H4 (cell line): Measurements from ENCODE around the gene PHACTR1. TPM values are rescaled to one million over a fixed set of nuclear protein-coding genes. Genes with fewer than 3 reads are reported as not detected.
A peak's percentile ranks its signal among the peaks of the same experiment; 100 is the strongest.

Source experiments
- DNase-seq: peaks from one replicate; pipeline ENCODE4 v3.0.0-alpha.2; 2015; ENCODE audit warnings: low spot score
- total RNA-seq: library from RNA; depleted of rRNA; stranded (reverse); fragments of >200 nt; shearing (Covaris generic); gene quantifications from 2 replicates; pipeline ENCODE4 v1.2.3, GENCODE V29; 2014

Gene PHACTR1
- total RNA-seq, 1 experiment from 2014 or later, result 3.3 TPM

DNA sequence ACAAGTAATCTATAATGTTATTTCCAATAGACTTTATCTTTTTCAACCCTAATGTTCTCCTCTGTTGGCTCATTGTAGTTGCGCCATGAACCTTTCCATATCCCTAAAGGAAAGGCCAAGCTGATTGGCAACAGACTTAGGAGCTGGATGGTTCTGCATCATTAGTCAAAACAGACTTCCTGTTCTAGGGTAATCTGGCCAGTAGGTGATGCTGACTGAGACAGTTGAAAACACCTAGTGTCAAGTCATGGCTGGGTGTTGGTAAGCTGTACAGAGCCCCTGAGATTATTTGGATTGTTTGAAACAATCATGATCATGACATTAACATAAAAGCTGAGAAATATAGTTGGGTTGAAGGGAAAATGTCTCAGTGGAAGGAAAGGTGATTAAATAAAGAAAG is 231.4 kb downstream of the PHACTR1 start:
- DNase-seq, result no peak

DNA sequence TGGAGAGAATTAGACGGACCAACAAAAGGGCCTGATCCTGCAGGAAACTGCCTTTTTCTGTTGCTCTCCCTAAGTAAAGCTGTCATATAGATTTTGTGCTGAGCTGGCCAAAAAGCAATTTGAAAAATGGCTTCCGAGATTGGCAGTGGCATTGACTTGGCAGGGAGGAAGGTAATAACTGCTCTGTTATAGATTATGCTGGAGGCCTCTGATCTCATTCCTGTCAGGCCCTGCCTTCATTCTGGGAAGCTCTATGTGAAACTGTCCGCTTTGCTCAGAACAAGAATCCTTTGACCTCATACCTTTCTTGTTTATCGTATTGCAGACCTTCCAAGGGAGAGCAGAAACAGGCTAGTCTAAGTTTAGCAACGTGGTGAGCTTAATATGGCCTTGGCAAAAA is 234.4 kb downstream of the PHACTR1 start:
- no peak for DNase-seq

DNA sequence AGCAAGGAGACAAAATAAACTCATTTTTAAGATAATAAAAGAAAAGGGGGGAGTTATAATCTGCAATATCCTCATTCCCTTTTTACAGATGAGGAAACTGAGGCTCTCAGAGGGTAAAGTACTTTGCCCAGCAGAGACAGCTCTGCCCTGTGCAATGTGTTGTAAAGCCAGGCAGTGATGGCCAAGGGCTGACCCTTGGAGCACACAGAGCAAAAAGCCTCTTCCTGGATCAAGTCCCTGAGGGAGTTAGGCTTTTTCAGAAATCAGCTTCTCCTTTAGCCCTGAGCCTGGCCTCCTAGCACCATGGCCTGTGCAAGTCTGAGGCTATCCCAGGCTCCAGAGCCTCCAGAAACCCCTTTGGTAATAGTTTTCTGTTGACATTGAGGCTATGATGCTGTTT is 234.8 kb downstream of the PHACTR1 start:
- no peak for DNase-seq

DNA sequence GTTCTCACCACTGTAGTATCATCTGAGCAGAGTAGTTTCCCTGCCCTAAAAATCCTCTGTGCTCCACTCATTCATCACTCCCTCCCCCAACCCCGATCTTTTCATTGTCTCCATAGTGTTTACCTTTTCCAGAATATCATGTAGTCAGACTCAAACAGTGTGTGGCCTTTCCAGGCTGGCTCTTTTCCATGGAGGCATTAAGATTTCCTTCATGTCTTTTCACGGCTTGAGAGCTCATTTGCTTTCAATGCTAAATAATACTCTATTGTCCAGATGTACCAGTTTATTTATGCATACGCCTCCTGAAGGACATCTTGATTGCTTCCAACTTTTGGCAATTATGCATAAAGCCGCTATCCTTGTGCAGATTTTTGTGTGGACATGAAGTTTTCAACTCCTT is 235.8 kb downstream of the PHACTR1 start:
- DNase-seq, result no peak

DNA sequence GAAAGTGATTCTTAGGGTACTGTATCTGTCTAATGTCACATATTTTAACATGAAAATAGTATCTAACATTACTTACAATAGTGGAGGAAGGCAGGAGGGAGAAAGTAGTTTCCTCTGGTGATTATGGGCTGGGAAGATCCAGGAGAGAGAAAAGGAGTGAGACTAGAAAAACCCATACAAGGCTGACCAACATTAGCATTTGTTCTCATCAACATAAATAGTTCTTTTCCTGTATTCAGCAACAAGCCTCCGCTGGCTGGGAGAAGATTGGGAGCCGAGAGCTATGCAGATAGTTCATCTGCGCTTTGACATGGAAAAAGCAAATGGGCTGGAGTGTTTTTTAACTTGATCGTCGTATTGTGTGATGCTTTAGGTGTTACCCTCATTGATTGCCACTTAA is 239.4 kb downstream of the PHACTR1 start:
- no peak for DNase-seq

DNA sequence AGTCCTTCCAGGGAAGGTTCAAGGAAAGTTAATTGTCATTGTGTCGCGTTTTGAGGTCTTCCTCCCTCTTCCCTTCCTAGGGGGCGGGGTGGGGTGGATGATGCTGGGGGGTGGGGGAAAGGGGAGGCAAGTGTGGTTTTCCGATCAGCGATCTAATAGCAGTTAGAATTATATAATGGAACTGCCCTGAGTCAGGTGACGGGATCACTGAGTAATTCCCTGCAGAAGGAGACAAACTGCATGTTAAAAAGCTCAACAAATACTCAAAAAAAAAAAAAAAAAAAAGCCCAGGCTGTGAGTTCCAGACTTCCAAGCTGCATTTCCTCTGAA is 240.4 kb downstream of the PHACTR1 start:
- no peak for DNase-seq

DNA sequence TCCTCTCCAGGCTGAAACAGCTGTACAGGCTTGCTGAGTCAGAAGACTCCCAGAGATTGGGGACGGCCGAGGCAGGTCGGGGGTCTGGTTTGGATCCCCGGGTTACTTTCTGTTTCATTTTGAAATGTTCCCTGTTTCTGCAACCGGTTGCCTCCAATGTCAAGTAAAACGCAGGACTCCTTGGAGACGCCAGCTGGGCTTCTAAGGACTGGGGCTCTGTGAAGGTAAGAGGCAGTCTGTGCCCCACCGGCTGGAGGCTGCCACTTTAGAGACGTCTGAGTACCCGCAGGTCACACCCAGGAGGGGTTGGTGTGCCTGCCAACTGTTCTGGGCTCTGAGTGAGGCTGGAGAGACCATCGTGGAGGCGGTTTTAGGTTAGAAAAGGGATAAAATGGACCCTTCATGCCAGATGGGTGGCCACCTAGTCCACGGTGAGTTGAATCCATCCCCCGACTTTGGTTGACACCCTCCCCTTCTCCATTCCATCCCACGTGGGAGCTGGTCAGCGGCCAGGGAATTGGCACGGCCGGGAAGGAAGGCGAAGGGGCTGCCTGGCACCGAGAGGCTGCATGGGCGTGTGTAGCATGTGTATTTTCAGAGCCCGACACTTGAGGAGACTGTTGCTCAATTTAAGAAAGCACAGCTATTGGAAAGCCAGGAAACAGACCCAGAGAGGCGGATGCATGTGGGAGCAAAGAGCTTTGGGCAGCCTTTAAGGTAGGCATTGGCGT is 240.9 kb downstream of the PHACTR1 start:
- peak; percentile 74 for DNase-seq

DNA sequence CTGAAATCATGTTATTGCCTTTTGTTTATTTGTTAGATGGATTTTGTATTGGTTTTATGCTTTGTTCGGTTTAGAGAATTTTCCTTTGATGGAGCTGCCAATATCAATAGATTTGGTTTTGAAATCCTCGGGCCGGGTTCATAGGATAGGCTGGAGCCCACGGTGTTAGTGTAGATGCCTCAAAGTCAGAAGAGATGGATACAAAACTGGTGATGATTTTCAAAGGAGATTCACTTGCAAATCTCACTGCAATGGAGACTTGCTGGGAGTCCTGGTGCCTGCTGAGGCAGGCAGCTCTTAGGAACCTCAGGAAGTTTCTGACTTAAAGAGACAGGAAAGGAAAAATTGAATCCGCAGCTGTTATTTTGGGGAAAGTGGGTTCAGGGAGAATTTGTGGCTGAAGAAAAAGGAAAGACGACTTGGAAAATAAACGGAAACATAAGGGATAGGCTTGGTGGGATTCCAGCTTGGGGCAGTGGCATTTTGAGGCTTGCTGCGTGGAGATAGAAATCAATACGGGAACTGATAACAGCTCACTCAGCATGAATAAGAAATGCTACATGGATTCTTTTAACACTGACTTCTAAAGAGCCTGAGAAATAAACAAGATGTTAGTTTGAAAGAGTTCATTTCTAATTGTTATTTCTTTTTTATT is 241.6 kb downstream of the PHACTR1 start:
- no peak for DNase-seq

DNA sequence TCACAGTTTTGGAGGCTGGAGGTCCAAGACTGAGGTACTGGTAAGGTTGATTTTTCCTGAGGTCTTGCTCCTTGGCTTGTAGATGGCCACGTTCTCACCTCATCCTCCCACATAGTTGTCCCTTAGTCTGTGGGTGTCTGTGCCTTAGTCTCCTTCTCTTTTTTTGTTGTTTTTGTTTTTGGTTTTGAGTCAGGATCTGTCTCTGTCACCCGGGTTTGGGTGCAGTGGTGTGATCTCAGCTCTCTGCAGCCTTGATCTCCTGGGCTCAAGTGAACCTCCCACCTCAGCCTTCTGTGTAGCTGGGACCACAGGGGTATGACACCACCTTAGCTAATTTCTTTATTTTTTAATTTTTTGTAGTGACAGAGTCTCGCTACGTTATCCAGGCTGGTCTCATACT is 245.2 kb downstream of the PHACTR1 start:
- DNase-seq, result no peak

DNA sequence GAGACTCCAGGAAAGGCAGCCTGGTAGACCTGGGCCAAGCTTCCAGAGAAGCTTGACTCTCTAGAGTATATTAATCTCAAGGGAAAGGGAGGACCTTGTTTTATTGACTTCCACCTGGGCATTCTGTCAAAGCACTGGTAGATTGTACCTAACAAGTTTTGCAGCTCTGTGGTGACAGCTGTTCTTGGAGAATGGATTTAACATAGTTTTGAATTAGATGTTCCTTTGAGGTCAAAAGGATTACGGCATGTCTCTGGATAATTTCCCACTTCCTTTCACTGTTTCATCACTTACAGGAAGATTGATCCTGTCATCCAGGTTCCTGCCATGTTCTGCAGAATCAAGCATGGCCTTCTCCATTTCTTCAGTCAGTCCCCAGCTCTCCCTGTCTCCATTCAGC is 246.0 kb downstream of the PHACTR1 start:
- DNase-seq, result no peak

DNA sequence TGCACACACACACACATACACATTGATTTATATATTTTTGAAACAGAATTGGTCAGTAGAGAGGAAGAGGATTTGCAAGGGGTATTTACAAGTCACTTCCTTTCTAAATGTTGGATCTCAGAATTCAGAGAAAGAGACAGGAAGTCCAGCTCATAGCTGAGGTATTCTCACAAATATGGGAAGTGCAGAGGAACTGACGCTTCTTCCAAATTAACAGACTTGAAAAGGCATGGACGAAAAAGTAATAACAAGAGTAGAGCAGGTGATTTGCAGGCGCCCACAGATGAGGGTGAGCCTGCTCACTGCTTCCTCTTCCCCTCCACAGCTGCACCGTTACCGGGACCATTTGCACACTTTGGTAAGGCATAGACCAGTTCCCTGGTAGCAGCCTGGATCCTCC is 246.4 kb downstream of the PHACTR1 start:
- DNase-seq, result no peak

DNA sequence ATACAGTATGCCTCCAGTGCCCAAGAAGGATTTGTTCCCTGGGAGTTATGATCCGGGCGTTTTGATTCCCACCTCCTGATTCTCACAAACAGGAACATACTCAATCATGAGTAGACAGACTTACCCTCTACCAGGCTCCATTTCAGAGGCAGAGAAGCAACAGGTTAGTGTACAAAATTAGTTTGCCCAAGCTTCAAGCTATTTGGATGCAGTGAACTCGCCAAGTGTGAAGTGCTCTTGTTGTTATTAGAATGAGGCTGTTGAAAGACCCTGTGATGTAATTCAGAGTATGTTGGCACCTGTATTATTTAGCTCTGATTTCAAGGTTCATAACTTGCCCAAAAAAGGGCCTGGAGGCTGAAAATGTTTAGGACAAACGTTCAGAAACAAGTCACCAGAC is 247.0 kb downstream of the PHACTR1 start:
- no peak for DNase-seq

DNA sequence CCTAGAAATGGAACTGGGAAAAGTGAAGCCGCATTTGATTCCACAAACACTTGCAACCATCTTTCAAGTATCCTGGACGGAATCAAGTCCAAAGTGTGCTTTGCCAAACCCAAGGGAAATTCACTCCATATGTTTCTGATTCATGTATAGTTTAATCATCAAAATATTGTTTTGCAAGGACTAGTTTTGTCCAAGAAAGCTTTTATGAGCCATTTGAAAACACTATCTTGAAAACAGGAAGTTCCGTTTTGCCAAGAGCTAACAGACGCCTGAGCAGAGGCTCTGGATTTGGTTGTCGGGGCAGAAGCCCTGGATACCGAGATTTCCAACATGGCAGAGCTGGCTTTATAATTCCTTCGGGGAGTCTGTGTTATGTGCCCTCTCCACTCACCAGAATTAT is 251.1 kb downstream of the PHACTR1 start:
- no peak for DNase-seq

DNA sequence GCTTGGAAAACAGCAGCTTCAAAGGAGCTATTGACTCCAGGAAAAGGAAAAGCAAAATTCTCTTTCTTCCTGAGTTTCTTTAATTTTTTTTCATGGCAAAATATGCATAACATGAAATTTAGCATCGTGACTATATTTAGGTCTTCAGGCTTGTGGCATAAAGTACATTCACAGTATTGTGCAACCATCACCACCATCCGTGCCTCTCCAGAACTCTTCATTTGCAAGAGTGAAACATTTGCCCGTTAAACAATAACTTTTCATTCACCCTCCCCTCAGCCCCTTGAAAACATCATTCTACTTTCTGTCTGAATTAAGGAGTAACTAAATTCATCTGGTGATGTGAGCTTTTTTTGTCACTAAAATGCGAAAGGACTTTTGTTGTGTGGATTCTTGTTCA is 251.7 kb downstream of the PHACTR1 start:
- DNase-seq, result no peak

DNA sequence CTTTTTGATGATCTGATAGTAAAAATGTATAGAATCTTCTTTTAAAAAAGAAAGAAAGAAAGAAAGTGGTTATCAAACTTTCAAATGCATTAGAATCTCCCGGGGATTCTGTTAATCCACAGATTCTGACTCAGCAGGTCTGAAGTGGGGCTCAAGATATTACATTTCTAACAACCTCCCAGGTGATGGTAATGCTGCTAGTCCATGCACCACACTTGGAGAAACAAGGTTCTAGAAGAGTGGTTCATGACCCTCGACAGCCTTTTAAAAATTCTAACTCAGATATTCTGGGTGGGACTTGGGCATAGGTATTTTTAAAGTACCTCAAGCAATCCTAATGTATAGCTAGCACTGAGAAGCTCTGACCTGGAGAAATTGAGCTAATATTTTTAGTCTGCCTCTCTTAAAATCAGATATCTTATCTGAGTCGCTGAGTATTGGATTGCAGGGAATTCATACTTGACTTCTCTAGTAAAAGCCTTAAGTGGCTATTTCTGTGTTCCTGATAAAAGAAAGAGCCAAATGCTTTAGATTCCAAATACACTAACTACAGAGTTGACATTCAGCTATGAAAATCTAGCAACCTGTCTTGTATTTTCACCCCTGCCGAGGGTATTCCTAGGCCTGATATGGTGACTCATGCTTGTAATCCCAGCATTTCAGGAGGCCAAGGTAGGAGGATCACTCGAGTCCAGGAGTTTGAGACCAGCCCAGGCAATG is 252.4 kb downstream of the PHACTR1 start:
- no peak for DNase-seq

DNA sequence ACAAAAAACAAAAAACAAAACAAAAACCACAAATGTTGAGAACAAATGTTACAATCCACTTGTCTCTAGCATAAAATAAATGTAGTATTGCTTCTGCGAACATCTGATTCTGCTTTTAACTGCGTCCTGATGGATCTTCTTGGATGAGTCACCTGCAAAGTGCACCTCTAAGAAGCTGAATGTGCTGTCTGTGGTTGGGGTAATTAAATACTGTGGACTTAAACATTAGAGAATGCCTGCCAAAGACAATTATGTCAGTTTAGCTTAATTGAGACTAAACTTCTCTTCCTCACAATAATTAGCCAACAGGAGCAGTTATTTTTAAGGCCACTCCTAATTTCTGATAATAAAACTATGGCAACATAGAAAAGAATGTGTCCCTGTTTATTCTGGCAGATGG is 253.4 kb downstream of the PHACTR1 start:
- DNase-seq, result no peak

DNA sequence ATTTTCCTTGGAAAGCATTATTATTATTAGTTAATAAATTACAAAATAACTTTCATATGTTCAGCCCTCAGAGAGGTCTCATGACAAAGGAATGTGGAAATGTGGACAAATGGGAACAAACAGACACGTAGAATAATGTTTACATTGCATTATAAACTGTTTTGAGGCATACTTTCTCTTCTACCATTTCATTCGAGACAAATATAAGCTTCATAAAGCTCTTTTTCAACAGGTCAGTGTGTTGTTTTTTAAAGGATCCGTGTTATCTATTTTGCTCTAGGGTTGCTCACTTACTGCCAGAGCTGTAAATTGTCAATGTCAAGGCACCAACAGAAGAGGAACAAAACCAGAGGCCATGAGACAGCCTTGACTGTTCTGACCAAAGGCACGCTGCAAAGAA is 256.8 kb downstream of the PHACTR1 start:
- DNase-seq, result no peak

DNA sequence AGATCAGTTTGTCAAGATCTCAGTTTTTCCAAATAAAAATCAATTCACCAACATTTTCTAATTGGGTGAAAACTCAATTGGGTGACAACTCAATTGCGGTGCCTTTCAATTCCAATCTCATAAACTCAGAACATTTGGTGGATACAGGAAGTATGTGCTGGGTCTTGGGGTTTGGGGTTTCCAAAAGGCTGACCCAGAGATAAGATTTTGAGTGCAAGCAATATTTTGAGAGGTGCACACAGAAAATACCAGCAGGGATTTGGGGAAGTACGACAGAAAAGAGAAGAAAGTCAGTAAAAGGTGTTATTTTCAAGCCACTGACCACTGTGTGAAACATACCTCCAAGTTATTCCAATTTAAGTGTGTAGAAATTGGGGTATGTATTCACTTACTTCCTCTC is 258.0 kb downstream of the PHACTR1 start:
- no peak for DNase-seq

DNA sequence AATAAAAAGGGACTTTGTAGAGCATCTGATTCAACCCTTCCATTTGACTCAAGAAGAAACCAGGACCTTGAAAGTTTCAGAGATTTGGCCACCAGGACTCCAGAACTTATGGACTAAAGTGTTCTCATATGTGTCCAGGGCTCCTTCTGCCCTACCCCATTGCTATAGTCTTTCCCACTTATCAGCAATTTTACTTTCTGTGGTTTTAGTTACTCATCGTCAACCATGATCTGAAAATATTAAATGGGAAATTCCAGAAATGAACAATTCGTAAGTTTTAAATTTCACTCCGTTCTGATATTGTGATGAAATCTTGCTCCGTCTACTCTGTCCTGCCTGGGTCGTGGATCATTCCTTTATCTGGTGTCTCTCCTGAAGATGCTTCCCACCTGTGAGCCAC is 259.8 kb downstream of the PHACTR1 start:
- DNase-seq, result no peak

DNA sequence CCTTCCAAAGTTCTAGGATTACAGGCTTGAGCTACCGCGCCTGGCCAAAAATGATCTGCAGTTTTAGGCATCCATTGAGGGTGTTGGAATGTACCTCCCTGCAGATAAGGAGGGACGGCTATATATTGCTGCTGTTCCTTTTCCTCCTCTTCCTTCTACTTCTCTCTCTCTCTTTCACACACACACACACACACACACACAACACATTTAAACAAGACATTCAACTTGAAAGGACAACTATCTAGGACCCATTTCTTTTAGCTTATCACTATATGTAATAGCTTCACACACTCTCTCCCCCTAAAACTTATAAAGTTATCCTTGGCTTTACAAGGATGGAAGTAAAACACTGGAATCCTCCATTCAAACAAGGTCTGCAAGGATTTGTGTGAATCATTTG is 260.6 kb downstream of the PHACTR1 start:
- DNase-seq, result no peak

DNA sequence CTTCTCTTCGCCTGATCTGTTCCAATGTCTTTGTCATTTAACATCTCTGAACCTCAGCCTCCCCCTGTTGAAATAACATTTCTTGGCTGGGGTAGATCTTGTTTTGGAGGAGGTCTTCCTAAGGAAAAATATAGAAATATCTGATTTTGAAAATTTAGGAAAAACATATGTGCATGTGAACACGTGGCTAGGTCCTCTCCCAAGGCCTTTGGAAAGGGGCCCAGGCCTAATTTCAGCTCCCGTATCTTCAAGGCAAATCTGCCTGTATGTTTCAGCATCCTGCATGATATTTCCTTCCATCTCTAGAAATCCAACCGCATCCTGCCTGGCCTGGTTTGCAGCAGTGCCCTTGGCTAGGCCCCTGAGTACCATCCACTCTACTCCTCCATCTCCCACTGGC is 261.2 kb downstream of the PHACTR1 start:
- DNase-seq, result no peak

DNA sequence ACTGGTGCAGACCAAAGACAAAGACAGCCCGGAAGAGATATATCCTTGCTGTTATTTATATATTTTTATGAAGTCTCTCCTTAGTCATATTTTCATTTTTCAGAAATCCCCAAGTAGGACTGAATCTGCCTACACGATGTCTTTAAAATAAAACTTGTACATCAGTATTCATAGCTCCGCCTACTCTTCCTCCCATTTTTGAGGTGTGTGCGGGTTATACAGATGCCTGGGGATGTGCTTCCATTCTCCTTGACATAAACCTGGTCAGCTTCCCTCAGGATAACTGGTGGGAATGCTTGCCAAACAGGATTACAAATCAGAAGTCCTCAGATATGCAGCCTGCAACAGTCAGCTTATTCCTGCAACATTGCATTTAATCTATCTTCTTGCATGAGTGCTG is 264.2 kb downstream of the PHACTR1 start:
- no peak for DNase-seq

DNA sequence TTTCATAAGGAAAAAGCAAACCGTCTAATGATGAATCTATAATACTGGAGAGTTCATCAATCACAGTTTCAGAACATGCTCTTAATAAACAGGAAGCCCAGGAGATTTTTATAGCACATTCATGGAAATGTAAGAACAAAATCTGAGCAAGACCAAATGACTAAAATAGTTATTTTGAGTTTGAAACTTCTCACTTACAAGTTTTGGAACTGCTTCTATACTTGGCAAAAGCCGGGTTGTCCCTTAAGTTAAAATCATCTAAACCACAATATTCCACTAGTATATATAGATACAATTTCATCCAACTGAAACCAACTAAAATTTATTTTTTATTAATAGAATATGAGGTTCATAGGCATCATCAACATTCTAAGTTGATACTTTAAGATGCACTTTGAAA is 268.2 kb downstream of the PHACTR1 start:
- DNase-seq, result no peak
